Choroid plexus epithelial cell (primary cell): ENCODE measurements around the gene CENPI.

Experiments
- DNase-seq: peaks from one replicate; pipeline ENCODE4 v3.0.0-alpha.2; 2010; ENCODE audit warnings: low read depth
- H3K4me3 ChIP-seq: 2 replicates; pipeline ENCODE4 v1.5.1; 2011; ENCODE audit warnings: low read depth, mild to moderate bottlenecking, control low read depth, low read length, moderate library complexity
- TF ChIP-seq, protein P1 (sequence below): conservative IDR thresholded peaks from 2 replicates; pipeline ENCODE4 v1.5.1; 2011; ENCODE audit warnings: low read depth, mild to moderate bottlenecking, control low read depth, inconsistent platforms, low read length, moderate library complexity

The CENPI gene

DNA sequence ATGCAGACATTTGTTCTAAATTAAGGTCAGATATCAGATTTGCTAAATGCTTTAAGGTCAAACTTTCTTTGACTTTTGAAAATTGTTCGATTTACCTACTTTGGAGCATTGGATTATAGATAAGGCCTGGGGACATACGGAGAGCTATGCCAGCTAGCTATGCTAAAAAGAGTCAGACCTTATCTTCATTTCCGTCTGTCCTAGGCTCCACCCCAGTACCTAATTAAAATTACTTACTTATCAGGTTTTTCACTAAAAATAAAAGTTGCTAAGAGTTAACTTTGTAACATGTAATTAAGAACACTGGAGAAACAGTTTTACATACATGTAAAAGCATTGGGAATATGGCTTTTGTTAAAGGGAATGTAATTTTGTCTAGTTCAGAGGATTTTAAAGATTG is 26.4 kb upstream of the CENPI start:
- TF ChIP-seq, protein P1, sequence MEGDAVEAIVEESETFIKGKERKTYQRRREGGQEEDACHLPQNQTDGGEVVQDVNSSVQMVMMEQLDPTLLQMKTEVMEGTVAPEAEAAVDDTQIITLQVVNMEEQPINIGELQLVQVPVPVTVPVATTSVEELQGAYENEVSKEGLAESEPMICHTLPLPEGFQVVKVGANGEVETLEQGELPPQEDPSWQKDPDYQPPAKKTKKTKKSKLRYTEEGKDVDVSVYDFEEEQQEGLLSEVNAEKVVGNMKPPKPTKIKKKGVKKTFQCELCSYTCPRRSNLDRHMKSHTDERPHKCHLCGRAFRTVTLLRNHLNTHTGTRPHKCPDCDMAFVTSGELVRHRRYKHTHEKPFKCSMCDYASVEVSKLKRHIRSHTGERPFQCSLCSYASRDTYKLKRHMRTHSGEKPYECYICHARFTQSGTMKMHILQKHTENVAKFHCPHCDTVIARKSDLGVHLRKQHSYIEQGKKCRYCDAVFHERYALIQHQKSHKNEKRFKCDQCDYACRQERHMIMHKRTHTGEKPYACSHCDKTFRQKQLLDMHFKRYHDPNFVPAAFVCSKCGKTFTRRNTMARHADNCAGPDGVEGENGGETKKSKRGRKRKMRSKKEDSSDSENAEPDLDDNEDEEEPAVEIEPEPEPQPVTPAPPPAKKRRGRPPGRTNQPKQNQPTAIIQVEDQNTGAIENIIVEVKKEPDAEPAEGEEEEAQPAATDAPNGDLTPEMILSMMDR: no peak
- DNase-seq: no peak
- H3K4me3 ChIP-seq: no peak overlapping the region

DNA sequence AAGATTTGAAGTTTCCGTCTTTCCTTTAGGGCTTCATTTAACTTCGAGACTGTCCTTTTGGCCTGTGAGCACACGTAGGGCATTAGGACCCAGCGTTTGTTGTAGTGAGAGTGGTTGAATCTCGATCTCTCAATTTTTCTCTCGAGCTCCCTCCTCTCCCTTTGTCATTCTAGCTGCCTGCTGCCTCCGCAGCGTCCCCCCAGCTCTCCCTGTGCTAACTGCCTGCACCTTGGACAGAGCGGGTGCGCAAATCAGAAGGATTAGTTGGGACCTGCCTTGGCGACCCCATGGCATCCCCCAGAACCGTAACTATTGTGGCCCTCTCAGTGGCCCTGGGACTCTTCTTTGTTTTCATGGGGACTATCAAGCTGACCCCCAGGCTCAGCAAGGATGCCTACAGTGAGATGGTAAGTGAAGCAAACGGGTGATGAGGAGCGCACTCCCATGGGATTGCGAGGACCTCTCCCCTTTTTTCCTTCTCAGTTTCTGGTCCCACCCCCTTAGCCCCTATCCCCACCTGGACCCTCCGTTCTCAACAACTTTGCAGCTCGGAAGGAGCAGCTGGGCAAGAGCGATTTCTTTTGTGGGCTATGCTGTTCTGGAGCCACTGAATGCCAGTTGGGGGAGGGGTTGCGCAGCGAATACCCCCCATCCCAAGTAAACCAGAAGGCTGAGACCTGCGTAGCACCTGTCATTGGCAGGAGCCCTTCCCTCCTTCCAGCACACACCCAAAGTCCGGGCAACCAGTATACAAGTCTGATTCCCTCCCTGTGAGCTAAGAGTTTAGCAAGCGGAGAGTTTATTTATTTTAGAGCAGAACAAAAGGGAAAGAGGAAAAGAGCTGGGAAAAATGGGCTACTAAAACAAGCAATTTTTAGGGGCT is 19.0 kb upstream of the CENPI start, which contains the start of gene TMEM35A:
TSS of gene TMEM35A (plus strand) at position 164 of the 883 bp plus-strand sequence. CDS start at position 288, 124 bp downstream.
- TF ChIP-seq, protein P1: no peak
- H3K4me3 ChIP-seq: peak within 1 kb of the TSS; percentile 60
- DNase-seq: peak; percentile 43

DNA sequence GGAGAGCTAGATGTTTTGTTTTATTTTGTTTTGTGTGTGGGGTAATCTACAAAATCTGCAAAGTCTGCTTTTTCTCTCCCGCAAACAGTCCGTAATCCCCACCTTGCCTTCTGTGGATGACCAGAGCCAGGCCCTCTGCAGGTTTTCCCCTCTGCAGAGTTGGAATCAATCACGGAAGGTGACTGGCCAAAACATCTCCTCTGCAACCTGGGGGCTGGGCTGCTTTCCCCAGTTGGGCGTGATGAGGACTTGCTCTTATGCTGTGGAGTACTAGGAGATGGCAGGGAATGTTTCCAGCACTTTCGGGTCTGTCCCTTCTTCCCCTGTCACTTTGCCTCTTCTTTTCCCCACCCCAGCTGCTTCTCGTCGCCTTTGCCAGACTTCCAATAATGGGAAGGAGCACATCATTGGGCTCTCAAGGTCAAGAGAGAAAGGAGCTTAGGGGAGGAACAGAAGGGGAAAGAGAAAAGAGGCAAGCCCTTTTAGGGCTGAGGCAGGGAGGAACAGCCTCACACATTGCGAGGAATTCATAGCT is 18.2 kb upstream of the CENPI start:
- no peak overlapping the region for H3K4me3 ChIP-seq
- TF ChIP-seq, protein P1: no peak

DNA sequence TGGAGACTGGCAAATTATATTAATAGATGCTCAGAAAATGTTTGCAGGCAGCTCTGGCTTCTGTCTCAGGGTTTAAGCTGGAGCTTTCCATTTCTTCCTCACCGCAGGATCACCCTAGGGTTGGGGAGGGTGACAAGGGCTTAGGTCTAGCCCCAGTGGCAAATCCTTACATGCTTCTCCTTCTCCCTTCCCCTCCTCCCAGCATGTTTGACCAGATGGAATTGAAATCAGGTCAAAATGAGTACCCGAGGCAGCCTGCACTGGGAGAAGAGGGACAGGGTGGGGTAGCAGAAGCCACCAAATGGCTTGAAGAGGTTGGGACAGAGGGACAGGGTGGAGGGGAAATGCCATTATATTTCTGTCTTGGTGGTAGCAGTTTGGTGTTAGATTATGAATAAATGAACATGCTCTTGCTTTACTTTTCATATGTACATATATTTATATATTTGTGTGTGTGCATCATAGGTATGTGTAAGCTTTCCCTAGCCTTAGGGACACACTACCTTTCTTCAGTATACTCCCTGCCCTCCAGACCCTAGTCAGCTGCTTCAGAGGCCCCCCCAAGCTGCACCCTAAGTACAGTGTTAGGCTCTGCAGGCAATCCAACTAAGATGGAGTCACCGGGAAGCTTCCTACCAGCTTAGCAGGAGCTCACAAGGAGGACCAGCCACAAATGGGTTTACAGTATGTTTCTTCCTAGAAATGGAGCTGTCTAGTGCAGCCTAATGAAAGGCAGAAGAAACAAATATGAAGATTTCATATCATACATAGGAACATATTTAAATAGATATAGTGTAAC is 17.5 kb upstream of the CENPI start:
- no peak for DNase-seq
- TF ChIP-seq, protein P1: no peak
- H3K4me3 ChIP-seq: no peak overlapping the region

More for the DNA sequence above, 18.2 kb upstream of the CENPI start:
- no peak for DNase-seq

DNA sequence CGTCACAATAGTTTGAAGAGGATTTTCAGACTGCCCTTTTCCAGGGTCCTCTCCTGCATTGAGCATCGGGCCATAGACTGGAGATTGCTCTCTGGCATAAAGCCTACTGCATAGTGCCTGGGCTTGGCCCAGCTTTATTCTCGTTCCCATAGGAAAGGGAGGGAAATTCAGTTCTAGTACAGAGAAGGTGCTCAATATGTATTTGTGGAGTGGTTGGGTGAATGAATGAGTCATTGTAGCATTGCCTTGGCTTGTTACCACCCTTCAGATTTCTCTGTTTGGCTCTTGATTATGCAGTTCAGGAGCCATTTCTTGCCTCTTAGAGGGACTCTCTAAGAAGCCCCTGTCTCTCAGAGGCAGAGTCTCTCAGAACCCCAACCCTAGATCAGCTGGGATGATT is 16.8 kb upstream of the CENPI start:
- DNase-seq: no peak
- no peak overlapping the region for H3K4me3 ChIP-seq
- TF ChIP-seq, protein P1: no peak

DNA sequence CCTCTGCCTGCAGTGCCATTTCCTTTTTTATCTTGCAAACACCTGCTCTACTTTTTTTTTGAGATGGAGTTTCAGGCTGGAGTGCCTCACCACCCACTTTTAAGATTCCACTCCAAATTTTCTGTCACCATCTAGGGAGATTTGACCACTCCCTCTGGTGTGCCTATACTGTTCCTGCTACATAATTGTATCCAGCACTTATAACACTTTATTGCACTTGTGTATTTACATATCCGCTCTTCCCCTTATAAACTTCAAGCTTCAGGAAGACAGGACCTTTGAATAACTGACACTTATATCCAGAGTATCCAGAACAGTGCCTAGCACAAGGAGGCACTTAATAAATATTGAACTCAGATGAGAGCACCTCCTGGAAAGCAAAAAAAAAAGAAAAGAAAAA is 6.2 kb upstream of the CENPI start:
- no peak overlapping the region for H3K4me3 ChIP-seq
- DNase-seq: no peak
- TF ChIP-seq, protein P1: no peak
